Activated T-cell treated with anti-CD3 and anti-CD28 coated beads for 24 hours (primary cell): ENCODE measurements around the gene NDUFAF8.

ENCODE experiments used
- DNase-seq: peaks from one replicate; pipeline ENCODE4 v3.0.0-alpha.2; 2020; ENCODE audit warnings: low read depth

Gene NDUFAF8

DNA sequence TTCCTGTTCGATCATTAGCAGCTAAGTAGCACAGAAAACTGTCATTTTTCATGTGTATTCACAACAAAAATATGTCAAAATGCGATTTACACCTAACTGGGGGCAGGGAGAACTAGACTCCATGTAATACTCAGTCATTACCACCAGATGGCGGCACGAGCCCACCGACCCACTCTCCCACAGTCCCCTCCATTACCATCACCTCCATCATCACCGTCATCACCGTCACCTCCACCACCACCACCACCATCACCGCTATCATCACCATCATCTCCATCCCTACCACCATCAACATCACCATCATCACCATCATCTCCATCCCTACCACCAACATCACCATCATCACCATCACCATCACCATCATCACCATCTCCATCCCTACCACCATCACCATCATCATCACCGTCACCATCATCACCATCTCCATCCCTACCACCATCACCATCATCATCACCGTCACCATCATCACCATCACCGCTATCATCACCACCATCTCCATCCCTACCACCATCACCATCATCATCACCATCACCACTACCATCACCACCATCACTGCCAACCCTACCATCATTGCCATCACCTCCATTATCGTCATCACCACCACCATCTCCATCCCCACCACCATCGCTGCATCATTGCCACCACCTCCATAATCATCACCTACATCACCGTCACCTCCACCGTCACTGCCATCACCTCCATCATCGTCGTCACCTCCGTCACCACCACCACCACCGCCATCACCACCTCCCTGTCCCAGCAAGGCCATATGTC, 14.4 kb downstream of the NDUFAF8 start:
- DNase-seq, result peak; percentile 38

- DNase-seq, result no peak
Measured at GRCh38 chr17:81254955-81255717, 16.0 kb downstream of the NDUFAF8 start.

- DNase-seq, result no peak
Measured at GRCh38 chr17:81256616-81257015, 17.5 kb downstream of the NDUFAF8 start.

- DNase-seq, result no peak
Measured at GRCh38 chr17:81257533-81257932, 18.4 kb downstream of the NDUFAF8 start.

- DNase-seq, result no peak
Measured at GRCh38 chr17:81258292-81258691, 19.2 kb downstream of the NDUFAF8 start.

GRCh38 chr17:81259058-81259605, 20.0 kb downstream of the NDUFAF8 start:
- DNase-seq, result no peak

DNA sequence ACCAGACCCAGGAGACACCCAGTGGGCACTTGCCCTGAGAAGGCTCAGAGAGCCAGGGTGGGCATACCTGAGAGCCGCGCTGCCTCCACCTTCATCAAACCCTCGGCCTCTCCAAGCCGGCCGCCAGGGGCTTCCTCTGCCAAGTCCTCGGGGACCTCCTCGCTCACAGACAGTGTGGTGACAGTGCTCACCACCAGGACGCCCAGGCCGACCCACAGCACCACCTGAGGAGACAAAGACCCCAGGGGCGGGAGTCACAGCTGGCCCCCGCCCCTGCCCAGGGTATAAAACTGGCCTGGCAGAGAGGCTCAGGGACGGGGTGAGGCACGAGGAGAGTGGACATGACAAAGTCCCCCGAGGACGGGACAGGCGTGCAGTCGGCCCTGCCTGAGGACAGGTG, 21.1 kb downstream of the NDUFAF8 start:
- no peak for DNase-seq

GRCh38 chr17:81260641-81261040, 21.5 kb downstream of the NDUFAF8 start:
- DNase-seq, result no peak

GRCh38 chr17:81261096-81261495, 22.0 kb downstream of the NDUFAF8 start:
- DNase-seq, result no peak

DNA sequence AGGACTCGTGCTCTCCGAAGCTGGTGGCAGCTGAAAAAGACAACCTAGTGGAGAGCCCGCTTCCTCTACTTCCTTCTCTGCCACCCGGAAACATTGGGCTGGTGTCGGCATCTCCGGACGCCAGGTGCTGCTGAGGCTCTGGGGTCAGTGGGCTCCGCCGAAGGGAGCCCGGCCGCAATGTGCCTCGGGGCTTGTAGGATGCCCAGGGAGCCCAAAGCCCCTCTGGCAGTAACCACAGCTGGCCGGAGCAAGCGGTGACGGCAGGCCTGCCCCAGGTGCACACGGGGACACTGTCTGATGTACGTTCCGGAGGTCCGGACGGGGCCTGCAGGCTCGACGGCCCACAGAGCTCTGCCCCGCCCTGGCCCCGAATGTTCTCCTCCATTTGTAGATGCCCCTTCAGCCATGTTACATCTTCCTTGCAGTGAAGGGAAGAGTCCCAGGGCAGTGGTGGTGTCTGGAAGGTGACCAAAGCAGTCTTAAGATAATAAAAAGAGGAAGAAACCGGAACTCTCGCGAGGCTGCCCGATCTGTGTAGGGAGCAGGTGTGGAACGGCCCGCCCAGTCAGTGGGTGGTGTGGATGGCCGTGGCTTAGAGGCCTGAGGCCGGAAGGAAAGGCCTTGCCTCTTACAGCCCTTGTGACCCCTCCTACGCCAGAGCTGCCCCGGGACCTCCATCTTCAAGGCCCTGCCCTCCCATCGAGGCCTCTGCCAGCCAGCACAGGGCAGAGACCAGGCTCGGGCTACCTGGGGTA, 22.6 kb downstream of the NDUFAF8 start:
- no peak for DNase-seq

DNA sequence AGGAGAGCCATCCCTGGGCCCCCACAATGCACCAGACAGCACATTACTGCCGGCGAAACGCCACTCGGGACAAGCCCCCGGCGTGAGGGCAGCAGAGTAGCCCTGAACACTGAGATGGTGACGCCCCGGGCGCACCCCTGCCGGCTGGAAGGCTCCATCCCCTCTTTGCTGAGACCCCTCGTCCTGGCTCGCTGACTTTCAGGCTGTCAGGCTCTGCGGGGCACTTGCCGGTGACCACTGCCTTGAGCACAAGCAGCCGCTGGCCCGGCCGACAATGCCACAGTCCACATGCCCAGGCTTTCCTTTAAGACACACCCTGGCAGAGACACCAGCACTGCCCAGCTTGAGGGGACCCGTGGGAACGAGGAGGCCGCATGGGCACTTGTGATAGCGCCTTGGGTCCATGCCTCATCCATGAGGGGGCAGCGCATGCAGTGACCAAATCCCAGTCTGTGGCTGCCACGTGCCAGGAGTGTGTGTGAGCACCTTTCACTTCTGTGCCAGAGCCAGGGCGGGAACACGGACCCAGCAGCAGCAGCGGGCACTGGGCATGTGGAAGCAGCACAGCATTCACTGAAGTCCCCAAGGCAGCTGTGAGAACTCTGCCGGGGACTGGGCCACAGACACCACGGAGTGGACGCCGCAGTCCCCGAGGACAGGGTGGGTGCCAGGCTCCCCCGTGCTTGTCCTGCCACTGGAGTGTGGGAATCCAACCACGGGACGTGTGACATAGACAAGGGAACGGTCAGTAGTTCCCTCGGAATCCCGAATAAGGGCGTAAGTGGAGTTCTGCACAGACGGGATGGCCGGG, 24.5 kb downstream of the NDUFAF8 start:
- no peak for DNase-seq

DNA sequence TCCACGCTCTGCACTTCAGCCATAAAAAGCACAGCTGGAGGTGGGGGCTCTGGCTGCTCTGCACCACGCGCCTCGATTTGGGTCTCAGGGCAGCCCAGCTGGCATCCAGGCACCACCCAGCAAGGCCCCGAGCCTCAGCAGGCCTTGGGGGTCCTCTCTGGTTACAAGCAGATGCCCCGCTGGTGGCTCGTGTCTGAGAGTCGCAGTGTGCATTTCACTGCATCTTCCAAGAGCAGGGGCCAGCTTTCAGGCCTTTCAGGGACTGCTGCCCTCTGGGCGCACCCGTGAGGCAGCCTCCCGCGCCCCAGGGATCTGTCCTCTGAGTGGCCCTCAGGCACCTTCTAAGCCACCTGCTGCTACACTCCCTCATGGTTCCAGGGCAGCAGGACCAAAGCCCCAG, 25.5 kb downstream of the NDUFAF8 start:
- DNase-seq, result no peak

GRCh38 chr17:81265576-81265975, 26.5 kb downstream of the NDUFAF8 start:
- DNase-seq, result no peak

GRCh38 chr17:81267390-81268067, 28.4 kb downstream of the NDUFAF8 start:
- no peak for DNase-seq

DNA sequence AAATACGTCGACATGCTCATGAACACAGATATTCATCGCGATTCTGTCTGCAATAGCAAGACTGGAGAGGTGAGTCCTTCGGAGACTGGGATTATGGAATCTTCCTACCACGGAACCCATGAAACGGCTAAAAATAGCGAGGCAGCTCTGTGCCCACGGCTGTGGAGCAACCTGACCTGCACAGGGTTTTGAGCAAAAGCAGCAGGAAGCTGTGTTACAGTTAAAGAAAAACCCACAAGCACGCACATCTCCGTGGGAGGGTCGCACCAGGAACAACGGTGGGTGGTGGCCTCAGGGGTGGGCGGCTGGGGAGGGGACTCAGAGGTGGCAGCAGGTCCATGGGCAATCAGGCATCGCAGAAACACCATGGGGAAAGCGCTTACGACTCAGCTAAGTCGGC, 31.2 kb downstream of the NDUFAF8 start:
- no peak for DNase-seq

DNA sequence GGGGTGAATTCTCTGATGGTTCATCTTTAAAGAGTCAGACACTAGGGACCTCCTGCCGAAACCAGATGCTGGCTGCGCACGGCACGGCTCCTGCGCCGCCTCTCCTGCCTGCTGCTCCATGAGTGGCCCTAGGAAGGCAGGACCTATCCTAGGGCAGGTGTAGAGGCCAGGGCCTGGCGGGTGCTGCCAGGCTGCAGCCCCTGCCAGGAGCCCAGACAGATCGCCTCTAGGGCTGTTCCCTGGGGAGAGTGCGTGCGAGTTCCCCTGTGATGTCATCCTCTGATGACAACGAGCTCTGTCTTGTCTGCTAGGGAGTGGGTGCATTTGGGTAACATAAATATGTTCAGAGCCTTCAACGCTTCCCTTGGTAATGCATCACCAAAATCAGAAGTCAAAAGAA, 32.1 kb downstream of the NDUFAF8 start:
- DNase-seq, result no peak

GRCh38 chr17:81272616-81273015, 33.5 kb downstream of the NDUFAF8 start:
- no peak for DNase-seq

GRCh38 chr17:81273698-81274470, 34.8 kb downstream of the NDUFAF8 start:
- DNase-seq, result no peak

DNA sequence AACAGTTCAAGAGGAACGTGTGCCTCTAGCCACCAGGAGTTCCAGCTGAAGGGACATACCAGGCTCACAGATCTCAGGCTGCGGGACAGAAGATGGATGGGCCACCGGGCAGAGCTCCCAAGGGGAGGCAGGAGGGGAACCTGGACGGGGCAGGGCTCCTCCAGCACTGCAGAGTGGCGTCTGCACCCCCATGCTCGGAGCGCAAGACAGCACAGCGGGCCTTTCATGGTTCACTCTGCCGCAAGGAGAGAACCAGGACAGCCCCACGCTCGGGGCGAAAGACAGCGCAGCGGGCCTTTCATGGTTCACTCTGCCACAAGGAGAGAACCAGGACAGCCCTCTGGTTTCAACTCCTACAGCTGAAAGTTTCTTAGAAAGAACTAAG, 35.3 kb downstream of the NDUFAF8 start:
- DNase-seq, result no peak

GRCh38 chr17:81276781-81277180, 37.7 kb downstream of the NDUFAF8 start:
- no peak for DNase-seq
